ENCODE results near the gene NF1.

Gene NF1

DNA sequence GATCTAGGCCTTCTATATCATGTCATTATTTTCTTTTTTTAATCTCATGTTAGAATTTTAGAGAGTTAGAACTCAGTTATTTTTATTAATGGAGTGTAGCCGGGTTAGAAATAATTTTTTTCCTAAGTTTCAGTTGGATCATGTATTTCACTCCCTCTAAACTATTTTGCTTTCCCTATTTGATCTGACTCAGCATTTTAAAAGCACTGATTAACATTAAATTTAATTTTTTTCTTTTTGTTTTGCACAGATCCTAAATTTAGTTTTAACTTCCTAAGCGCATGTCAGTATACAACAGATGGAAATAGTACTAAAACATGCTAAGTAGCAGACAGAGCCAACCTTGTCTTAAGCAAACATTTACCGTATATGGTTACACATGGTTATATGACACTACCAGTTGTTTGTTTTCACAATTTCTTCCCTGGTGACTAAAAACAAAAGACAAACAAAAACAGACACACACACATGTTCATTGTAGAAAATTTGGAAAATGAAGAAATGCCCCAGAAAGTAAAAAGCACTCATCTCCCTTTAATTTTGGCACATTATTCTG lies 263.1 kb downstream of the NF1 start:
- Mint-ChIP-seq H3K27ac (no peak overlapping the region), H3K27me3 (ENCODE audit: low read depth) (no peaks in the 10 kb centered on the region), H3K4me3 (no peak overlapping the region), H3K9me3 (no peaks in the 10 kb centered on the region), H3K4me1 (no peaks in the 10 kb centered on the region), H3K36me3 (ENCODE audit: low read depth) (peaks cover 74% of the 10 kb centered on the region)
- no peak for TF ChIP-seq CTCF (IDR thresholded peaks at IDR 0.05; ENCODE audit: unreplicated experiment in 3 of 3)

DNA sequence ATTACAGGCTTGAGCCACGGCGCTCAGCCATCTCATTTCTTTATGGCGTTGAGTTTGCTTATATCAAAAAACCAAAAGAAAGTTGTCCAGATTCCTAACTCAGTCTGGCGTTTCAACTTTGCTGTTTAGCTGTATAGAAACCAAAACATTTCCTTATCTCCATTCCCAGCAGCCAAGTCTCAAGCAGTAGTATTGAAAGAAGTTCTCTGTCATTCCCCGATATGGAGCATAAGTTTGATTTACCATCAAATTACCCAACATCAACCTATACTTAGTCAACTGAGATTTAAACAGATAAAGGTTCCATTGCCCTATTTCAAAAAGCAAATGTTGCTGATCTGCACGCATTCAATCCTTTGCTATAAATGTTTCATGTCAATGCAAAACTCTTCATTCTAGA lies 269.2 kb downstream of the NF1 start:
- no peak for TF ChIP-seq CTCF (IDR thresholded peaks at IDR 0.05; ENCODE audit: unreplicated experiment in 3 of 3)
- no peak overlapping the region for H3K27ac Mint-ChIP-seq
- H3K4me1 Mint-ChIP-seq: peaks cover 1% of the 10 kb centered on the region
- H3K36me3 Mint-ChIP-seq (ENCODE audit: low read depth): peaks cover 56% of the 10 kb centered on the region
- H3K9me3 Mint-ChIP-seq: no peaks in the 10 kb centered on the region
- no peaks in the 10 kb centered on the region for H3K27me3 Mint-ChIP-seq (ENCODE audit: low read depth)
- H3K4me3 Mint-ChIP-seq: no peak overlapping the region

DNA sequence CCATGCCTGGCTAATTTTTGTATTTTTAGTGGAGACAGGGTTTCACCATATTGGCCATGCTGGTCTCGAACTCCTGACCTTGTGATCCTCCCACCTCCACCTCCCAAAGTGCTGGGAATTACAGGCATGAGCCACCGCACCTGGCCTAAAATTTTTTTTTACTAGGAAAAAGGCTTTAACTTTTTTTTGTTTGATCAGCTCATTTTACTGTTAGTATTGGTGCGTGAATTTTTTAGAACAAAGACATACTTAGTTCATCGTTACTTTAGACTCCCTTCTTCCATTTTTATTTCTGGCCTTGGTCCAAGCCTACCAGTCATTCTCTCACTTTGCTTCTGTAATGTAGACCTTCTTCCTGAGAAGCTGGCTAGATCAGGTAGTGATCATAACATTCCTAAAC lies 271.3 kb downstream of the NF1 start:
- Mint-ChIP-seq H3K36me3 (ENCODE audit: low read depth) (peaks cover 38% of the 10 kb centered on the region), H3K27me3 (ENCODE audit: low read depth) (no peaks in the 10 kb centered on the region), H3K4me3 (no peak overlapping the region), H3K27ac (no peak overlapping the region), H3K9me3 (no peaks in the 10 kb centered on the region), H3K4me1 (peaks cover 14% of the 10 kb centered on the region)
- no peak for TF ChIP-seq CTCF (IDR thresholded peaks at IDR 0.05; ENCODE audit: unreplicated experiment in 3 of 3)

DNA sequence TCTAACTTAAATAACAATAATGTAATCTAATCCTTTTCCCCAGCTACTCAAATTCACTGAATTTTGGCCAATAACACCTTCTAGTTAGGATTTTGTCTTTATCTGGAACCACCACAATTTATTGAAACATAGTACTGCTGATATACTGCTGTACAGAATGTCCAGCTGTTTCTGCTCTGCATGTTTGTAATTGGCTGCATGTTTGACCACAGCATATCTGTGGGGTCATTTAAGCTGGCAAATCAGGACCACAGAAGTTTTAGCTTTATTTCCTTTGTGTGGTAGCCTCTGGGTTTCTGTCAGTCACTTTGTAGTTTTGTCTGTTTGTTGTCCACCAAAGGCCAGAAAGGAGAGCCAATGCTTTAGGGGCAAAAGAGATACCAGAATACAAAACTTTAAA lies 274.5 kb downstream of the NF1 start:
- Mint-ChIP-seq H3K9me3 (no peaks in the 10 kb centered on the region), H3K27me3 (ENCODE audit: low read depth) (no peaks in the 10 kb centered on the region), H3K27ac (peak overlapping the region; percentile 44 to 73 (median 67)), H3K36me3 (ENCODE audit: low read depth) (peaks cover 26% of the 10 kb centered on the region), H3K4me1 (peaks cover 33% of the 10 kb centered on the region), H3K4me3 (no peak overlapping the region)
- TF ChIP-seq CTCF (IDR thresholded peaks at IDR 0.05; ENCODE audit: unreplicated experiment in 3 of 3): no peak

DNA sequence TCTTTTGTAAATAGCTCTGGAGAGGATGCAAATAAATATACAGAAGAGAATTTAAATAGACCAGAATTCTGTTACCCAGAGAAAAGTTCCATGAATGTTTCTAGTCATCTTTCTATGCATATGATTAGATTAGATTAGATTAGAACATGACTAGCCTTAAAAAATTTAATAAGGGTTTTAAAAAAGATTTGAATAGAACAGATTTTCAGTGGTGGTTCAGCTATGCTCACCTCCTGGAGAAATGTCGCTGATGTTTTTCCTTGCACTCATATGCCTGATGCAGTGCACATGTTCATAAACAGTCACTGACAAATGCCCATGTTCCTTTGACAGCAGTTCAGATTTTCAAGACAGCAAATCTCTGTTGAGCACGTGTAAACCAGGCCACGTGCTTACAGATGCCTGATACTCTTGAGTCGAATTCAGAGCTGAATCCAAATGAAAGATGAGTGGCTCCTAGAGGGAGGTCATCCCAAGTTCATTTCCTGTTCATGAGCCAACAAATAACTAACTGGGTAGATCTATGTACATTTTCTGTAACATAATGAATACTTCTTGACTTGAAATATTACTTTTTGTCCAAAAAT lies 276.8 kb downstream of the NF1 start:
- Mint-ChIP-seq H3K27me3 (ENCODE audit: low read depth) (no peaks in the 10 kb centered on the region), H3K4me3 (no peak overlapping the region), H3K4me1 (peaks cover 33% of the 10 kb centered on the region), H3K36me3 (ENCODE audit: low read depth) (peaks cover 27% of the 10 kb centered on the region), H3K9me3 (no peaks in the 10 kb centered on the region), H3K27ac (peak overlapping the region in 2 of 3 experiments; percentile 46 to 60)
- no peak for TF ChIP-seq CTCF (IDR thresholded peaks at IDR 0.05; ENCODE audit: unreplicated experiment in 3 of 3)
